Measurements from ENCODE around the gene CACNA1D. TPM values are rescaled to one million over a fixed set of nuclear protein-coding genes. Genes with fewer than 3 reads are reported as not detected.

The CACNA1D gene
- total RNA-seq, 4 donors from 2014 or later, result 0.85 to 0.88 TPM; not detected in 2

DNA sequence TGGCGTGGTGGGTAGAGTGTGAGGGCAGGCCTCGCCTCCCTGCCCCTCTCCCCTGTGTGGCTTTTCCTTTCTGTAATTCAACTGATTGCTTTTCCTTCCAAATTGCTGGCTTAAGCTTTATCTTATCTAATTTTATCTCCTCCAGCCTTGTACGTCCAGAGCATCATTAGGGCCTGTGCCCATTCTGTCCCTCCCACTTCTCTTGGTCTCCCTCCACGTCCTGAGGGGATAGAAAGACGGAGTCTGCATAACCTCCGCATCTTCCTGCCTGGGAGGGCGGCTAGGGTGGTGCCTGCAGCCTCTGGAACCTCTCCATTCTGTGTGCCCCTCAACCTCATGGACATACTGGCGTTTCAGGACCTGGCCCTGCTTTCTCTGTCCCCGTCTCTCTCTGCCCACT, 39.8 kb downstream of the CACNA1D start:
- TF ChIP-seq, protein P1, sequence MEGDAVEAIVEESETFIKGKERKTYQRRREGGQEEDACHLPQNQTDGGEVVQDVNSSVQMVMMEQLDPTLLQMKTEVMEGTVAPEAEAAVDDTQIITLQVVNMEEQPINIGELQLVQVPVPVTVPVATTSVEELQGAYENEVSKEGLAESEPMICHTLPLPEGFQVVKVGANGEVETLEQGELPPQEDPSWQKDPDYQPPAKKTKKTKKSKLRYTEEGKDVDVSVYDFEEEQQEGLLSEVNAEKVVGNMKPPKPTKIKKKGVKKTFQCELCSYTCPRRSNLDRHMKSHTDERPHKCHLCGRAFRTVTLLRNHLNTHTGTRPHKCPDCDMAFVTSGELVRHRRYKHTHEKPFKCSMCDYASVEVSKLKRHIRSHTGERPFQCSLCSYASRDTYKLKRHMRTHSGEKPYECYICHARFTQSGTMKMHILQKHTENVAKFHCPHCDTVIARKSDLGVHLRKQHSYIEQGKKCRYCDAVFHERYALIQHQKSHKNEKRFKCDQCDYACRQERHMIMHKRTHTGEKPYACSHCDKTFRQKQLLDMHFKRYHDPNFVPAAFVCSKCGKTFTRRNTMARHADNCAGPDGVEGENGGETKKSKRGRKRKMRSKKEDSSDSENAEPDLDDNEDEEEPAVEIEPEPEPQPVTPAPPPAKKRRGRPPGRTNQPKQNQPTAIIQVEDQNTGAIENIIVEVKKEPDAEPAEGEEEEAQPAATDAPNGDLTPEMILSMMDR (IDR thresholded peaks at IDR 0.05; ENCODE audit: low read depth), result no peak

DNA sequence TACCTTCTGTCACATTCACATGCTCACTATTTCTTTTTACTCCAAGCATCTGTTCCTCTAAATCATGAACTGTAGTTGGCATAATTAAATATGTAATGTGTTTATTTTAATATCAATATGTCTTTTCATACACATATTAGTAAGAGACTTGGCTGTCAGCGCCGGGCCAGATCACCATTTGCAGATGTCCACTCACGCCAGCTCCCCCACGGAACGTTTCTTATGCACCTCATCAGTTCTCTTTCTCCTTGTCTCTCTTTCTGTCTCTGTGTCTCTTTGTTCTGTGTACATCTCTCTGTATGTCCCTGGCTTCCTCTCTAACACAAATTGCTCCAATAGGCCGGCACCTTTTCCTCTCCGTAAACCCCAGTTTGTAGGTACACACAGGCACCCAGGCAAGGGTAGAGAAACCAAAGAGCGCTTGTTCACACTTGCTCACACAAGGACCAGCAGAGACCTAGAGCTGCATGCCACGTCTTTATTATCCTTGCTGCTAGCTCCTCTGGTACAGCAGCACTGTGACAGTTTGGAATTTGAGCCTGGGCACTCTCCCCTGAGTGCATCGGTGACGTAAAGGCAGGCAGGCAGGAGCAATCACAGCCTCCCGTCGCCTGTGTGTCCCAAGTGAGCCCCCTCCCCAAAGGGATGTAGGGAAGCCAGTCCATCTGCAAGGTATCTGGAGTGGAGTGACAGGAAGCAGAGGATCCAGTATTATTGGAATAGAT, 40.4 kb downstream of the CACNA1D start:
- TF ChIP-seq, protein P1 (IDR thresholded peaks at IDR 0.05; ENCODE audit: low read depth), result no peak

DNA sequence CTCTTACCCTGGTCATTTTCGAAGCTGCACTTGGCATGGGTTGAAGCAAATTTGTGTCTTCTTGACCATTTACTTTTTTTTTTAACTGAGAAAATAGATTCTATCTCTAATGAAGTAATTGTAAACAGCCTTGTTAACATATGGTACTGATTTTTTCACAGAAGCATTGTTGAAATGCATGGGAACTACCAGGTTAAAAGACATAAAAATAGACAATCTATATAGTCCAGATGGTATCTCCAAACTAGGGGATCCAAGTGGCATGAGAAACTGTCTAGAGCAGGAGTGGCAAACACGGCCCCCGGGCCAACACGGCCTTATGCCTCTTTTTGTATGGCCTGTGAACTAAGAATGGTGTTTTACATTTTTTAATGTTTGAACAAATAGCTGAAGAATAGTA, 41.9 kb downstream of the CACNA1D start:
- TF ChIP-seq, protein P1 (IDR thresholded peaks at IDR 0.05; ENCODE audit: low read depth), result no peak

DNA sequence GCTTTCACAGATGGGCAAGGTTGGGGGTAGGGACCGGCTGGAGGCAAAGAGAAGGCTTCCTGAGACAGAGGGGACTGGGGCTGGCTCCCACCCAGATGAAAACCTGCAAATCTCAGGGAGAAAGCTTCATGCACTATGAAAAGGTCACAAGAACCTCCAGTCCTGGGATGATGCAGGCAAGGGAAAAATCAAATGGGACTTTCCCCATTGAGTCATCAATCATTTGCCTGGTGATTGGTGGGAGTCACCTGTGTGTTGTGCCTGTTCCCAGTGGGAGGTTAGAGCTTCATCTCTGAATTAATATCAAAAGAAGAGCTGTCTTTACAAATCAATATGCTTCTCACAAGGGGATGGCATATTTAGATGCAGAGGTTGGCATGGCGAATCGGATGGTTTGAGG, 49.9 kb downstream of the CACNA1D start:
- TF ChIP-seq, protein P1 (IDR thresholded peaks at IDR 0.05; ENCODE audit: low read depth), result no peak

DNA sequence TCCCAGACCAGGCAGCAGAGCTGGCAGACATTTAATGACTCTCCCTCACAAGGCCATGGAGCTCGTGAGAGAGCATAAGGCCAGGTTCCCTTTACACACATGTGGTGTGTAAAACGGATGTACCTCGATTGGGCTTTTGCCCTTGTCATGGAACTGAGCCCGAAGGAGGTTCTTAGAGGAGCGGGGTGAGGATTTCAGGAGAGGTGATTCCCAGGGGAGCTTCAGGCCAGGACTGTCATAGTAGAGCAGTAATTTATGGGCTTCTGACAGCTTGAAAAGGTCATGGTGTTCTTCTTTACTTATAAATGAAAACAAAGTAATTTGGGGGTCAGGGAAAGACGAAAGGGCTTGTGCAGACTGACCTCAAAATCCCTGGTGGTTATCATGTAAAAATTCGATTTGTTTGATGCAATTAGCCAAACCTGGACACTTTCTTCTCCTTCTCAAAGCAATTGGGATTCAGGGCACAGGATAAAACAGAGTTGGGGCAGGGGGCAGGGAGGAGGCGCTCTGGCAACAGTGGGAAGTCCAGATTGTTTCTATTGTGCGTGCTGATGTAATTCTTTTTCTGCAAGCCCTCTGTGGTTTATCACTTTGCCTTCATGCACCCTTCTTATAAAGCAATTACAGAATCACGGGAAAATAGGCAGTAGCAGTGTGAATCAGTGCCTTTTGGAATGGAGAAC, 51.0 kb downstream of the CACNA1D start:
- TF ChIP-seq, protein P1 (IDR thresholded peaks at IDR 0.05; ENCODE audit: low read depth), result no peak

DNA sequence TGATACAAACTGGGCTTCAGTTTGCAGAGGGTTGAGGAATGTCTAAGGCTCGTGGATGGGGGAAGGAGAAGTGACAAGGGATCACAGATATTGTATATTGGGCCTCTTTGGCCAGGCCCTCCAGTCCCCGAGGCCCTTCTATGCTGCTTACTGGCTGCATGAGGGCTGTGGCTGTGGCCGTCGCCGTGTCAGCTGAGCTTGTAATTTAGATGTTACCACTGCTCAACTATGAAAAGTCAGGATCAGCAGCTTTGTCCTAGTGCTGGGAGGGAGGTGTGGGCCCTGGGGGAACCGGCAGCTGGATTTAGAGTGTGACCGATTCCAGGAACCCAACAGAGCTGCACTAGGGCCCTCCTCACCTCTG, 51.6 kb downstream of the CACNA1D start:
- TF ChIP-seq, protein P1 (IDR thresholded peaks at IDR 0.05; ENCODE audit: low read depth), result no peak

DNA sequence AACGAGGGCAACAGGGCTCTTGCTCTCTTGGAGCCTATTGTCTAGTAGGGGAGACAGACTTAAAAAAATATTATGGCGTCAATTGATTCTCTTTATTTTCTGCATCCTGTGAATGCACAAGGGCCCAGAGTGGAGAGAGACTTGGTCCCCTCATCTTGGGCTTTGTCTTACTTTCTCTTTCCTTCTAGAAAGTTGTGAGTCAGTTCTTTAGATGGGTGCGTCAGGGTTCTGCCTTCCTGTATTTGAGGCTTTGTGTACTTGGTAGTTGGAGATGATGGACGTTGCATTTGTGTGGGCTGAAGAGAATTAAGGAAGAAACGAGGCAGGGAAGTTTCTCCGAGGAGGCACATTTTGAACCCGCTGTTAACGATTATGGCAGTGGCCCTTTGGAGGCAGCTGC, 52.9 kb downstream of the CACNA1D start:
- TF ChIP-seq, protein P1 (IDR thresholded peaks at IDR 0.05; ENCODE audit: low read depth), result no peak

Measured in subcutaneous adipose tissue (tissue), 4 donors.